ENCODE measurements around the gene SLC12A8. TPM values are rescaled to one million over a fixed set of nuclear protein-coding genes. Genes with fewer than 3 reads are reported as not detected.

The SLC12A8 gene
- total RNA-seq, 4 donors from 2014 or later = 2.3 to 13.1 (median 3.9) TPM

DNA sequence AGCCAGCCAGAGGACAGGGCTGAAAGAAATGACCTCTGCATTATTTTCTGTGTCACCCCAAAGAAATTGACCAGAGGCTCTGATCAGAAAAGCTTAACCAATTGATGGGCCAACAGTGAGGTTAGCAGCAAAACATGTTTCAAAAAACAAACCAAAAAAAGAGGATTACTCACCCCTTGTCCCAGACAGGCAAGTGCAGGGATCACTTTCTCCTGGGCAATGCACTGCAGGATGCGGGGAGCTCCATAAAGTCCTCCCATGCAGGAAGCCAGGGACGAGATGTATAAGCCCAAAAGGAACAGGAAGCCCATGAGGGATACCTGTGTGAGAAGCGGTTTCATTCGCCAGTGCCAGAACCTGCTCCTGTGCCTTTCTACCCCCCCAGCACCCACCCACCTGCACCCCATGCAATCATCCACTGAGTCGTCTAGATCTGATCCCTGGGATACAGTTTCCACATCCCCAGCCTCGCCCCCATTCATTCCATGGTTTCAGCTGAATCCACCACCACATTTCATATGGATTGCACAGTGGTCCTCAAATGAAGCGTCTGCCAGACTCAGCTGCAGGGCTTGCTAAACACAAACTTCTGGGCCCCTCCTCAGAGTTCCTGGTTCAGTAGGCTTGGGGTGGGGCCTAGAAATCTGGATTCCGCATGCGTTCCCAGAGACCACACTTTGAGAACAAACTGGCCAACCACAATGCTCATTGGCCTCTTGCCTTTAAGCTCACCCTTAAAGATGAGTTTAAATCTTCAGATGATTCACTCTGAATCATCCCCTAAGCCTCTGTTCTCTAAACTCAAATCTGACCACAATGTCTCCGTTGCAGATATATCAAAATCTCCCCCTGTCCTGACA, 102.3 kb downstream of the SLC12A8 start:
- 85 to 86% methylated on average over 10 of the region's 10 CpGs for WGBS, 2 donors
- H3K4me3 ChIP-seq (ENCODE audit: low read depth, poor library complexity, severe bottlenecking) = no peak overlapping the region
- TF ChIP-seq, protein P1, sequence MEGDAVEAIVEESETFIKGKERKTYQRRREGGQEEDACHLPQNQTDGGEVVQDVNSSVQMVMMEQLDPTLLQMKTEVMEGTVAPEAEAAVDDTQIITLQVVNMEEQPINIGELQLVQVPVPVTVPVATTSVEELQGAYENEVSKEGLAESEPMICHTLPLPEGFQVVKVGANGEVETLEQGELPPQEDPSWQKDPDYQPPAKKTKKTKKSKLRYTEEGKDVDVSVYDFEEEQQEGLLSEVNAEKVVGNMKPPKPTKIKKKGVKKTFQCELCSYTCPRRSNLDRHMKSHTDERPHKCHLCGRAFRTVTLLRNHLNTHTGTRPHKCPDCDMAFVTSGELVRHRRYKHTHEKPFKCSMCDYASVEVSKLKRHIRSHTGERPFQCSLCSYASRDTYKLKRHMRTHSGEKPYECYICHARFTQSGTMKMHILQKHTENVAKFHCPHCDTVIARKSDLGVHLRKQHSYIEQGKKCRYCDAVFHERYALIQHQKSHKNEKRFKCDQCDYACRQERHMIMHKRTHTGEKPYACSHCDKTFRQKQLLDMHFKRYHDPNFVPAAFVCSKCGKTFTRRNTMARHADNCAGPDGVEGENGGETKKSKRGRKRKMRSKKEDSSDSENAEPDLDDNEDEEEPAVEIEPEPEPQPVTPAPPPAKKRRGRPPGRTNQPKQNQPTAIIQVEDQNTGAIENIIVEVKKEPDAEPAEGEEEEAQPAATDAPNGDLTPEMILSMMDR (IDR thresholded peaks at IDR 0.05) = no peak
- TF ChIP-seq POLR2A (IDR thresholded peaks at IDR 0.05) = no peak
- no peak for DNase-seq (ENCODE audit: low spot score in 2 of 2)
- intact Hi-C loops (cut with DNase I; ENCODE audit: low total_unique reads) = no loop called here

DNA sequence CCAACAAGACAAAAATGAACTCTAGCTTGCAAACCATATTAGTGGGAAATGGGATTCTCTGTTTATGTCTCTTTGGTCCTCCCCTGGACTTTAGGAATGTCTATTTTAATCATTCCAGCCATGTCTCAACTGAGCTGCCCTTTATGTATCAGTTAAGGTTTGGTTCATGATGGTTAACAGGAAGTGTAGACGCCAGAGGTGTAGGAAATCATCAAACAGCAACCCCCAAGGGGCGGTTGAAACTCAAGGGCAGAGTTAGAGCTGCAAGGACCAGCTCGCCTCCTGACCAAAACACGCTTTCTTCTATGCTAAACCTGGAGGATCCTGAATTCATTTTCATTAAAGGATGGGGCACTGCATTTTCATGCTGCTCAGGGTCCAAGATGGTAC, 103.0 kb downstream of the SLC12A8 start:
- 95 to 96% methylated on average over 4 of the region's 4 CpGs for WGBS, 2 donors
- TF ChIP-seq, protein P1 (IDR thresholded peaks at IDR 0.05) = no peak
- TF ChIP-seq POLR2A (IDR thresholded peaks at IDR 0.05) = no peak
- H3K4me3 ChIP-seq (ENCODE audit: low read depth, poor library complexity, severe bottlenecking) = no peak overlapping the region
- intact Hi-C loops (cut with DNase I; ENCODE audit: low total_unique reads) = no loop called here
- DNase-seq (ENCODE audit: low spot score in 2 of 2) = no peak

DNA sequence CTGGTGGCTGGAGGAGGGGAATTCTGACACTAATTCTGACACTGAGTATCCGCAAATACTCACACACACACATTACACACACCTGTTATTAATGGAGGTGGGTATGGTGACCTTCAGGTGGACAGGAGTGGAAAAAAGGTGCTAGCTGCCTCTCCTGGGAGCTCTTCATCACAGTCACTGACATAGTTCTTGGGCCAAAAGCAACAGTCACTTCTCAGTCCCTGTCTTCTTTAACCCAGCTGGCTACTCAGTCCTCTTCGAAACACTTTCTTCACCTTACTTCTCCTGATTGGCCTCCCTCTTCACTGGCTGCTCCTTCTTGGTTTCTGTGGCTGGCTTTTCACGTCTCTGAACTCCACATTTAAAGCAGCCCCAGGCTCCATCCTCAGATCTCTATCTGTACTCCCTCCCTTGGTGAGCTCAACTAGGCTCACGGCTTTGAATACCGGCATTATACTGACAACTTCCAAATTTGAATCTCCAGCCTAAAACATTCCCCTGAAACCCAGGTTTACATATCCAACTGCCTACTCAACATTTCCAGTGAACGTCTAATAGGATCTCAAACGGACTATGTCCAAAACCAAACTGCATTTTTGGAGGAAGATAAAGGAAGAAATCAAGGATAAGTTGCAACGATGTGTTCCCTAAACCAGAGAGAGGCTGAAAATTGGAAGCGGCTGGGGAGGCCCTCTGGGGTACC, 103.6 kb downstream of the SLC12A8 start:
- TF ChIP-seq, protein P1 (IDR thresholded peaks at IDR 0.05) = no peak
- TF ChIP-seq POLR2A (IDR thresholded peaks at IDR 0.05) = no peak
- no peak for DNase-seq (ENCODE audit: low spot score in 2 of 2)
- intact Hi-C loops (cut with DNase I; ENCODE audit: low total_unique reads) = no loop called here
- WGBS, 2 donors = 77 to 82% methylated on average over 9 of the region's 9 CpGs
- no peak overlapping the region for H3K4me3 ChIP-seq (ENCODE audit: low read depth, poor library complexity, severe bottlenecking)

DNA sequence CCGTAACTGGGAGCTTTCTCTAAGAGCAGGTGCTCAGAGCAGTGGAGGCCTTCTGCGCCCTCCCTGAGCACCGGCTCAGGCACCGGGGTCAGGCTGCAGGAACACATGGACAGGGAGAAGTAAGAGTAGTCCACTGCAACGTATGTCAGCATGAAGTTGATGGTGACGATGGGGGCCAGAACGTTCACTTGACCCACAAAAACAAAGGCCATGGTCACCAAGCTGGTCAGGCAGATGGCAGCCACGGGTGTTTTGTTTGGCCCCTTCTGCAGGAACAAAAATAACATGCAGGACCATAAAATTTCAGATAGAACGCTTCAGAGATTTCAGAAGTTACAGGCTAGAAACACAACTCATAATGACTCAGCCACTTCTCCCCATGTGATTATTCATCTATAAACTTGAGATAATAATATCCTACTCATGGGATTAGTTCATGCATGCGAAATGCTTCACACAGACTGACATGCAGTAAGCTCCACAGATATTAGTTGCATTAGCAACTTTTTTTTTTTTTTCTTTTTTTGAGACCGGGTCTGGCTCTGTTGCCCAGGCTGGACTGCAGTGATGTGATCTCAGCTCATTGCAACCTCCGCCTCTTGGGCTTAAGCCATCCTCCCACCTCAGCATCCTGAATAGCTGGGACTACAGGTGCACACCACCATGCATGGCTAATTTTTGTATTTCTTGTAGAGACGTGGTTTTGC, 104.5 kb downstream of the SLC12A8 start:
- WGBS, 2 donors = 55 to 58% methylated on average over 13 of the region's 13 CpGs
- TF ChIP-seq POLR2A (IDR thresholded peaks at IDR 0.05) = no peak
- TF ChIP-seq, protein P1 (IDR thresholded peaks at IDR 0.05) = no peak
- no peak overlapping the region for H3K4me3 ChIP-seq (ENCODE audit: low read depth, poor library complexity, severe bottlenecking)
- intact Hi-C loops (cut with DNase I; ENCODE audit: low total_unique reads) = no loop called here
- no peak for DNase-seq (ENCODE audit: low spot score in 2 of 2)

DNA sequence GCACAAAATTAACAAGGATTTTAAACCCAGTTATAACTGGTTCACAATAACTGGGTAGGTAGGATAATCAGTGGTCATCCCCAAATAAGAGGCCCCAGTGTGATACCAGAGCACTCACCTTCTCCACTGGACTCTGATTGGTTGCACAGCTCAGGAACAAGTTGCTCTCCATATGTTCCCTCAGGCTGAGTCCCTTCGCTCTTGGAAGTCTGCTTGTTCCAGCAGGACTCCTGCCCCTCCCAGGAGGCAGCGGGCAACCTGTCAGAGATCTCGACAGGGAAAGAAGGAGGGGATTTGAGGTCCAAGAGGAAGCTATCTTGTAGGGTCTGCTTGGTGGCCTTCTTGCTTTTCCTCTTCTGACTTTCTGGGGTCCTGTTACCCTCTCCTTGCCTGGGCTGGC, 105.2 kb downstream of the SLC12A8 start:
- TF ChIP-seq, protein P1 (IDR thresholded peaks at IDR 0.05) = no peak
- TF ChIP-seq POLR2A (IDR thresholded peaks at IDR 0.05) = no peak
- intact Hi-C loops (cut with DNase I; ENCODE audit: low total_unique reads) = no loop called here
- no peak for DNase-seq (ENCODE audit: low spot score in 2 of 2)
- WGBS, 2 donors = 44 to 51% methylated on average over 3 of the region's 3 CpGs
- H3K4me3 ChIP-seq (ENCODE audit: low read depth, poor library complexity, severe bottlenecking) = no peak overlapping the region
